Cardiac muscle cell (in vitro differentiated cells and primary cell): ENCODE results near the gene SRPK2. TPM values are rescaled to one million over a fixed set of nuclear protein-coding genes. Genes with fewer than 3 reads are reported as not detected.
A peak's percentile ranks its signal among the peaks of the same experiment; 100 is the strongest.

Experiments used
- DNase-seq, 2 donors: peaks; one replicate each; pipeline versions ENCODE4 v3.0.0 to v3.0.0-alpha.2; 2010 to 2017; ENCODE audit warnings: low read depth in 1 of 2, low spot score in 1 of 2
- H3K27ac ChIP-seq: fragments of 200-600 bp; sonication (generic); 2 replicates; pipeline ENCODE4 v1.5.1; 2016
- H3K27me3 ChIP-seq: fragments of 200-600 bp; sonication (generic); 2 replicates; pipeline ENCODE4 v1.6.0; 2016; ENCODE audit warnings: control low read depth
- H3K36me3 ChIP-seq: fragments of 200-600 bp; sonication (generic); 2 replicates; pipeline ENCODE4 v1.5.1; 2016; ENCODE audit warnings: control low read depth
- H3K4me1 ChIP-seq: fragments of 200-600 bp; sonication (generic); 2 replicates; pipeline ENCODE4 v1.8.1; 2017; ENCODE audit warnings: low read depth, mild to moderate bottlenecking, mixed run types
- H3K4me3 ChIP-seq: fragments of 200-600 bp; sonication (generic); 2 replicates; pipeline ENCODE4 v1.5.1; 2016; ENCODE audit warnings: mild to moderate bottlenecking
- H3K9me3 ChIP-seq: fragments of 200-600 bp; sonication (generic); 2 replicates; pipeline ENCODE4 v1.5.1; 2017; ENCODE audit warnings: low read depth, mild to moderate bottlenecking, control low read depth
- polyA plus RNA-seq: library from polyadenylated mRNA; unstranded; fragments of >200 nt; fragmentation: Nextera tagmentation; extraction: Ambion mirVana; gene quantifications from 2 replicates; pipeline ENCODE4 v1.2.1, GENCODE V29; 2016
- total RNA-seq: library from RNA; depleted of rRNA; stranded (reverse); fragments of >200 nt; gene quantifications from 2 replicates; pipeline ENCODE4 v1.2.3, GENCODE V29; 2016
- TF ChIP-seq, protein P1 (sequence below): IDR thresholded peaks from 2 replicates; pipeline ENCODE4 v1.5.1; 2012; ENCODE audit warnings: low read depth, mild to moderate bottlenecking, low read length

SRPK2 gene
- total and polyA plus RNA-seq, 2 experiments from 2014 or later: 35.4 to 37.1 TPM

DNA sequence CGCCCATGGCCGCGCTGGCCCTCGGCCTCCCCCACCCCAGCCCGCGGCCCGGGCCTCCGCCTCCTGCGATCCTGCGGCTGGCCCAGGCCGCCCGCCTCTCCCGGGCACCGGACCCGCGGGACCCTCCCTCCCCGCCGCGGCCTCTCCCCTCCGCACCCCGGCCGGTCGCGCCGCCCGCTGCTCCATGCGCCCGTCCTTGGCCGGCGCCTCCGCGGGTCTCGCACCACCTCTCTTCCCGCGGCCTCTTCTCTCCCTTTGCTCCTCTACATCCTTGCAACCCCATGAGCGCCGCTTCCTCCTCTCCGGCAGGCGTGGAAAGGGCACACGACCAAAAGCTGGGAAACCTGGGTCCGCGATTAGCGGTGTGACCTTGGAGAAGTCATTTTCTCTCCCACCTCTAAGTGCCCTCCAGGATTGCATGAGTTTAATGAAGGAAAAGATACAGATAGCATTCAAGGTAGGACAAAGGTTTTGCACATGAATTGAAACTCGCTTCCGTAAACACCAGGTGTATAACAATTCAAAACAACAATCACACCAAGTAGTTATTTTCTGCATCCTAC, 448 bp upstream of the SRPK2 start:
- peak; percentile 67 to 77 for DNase-seq
- Histone ChIP-seq H3K4me1 (peaks cover 3% of the 10 kb centered on the region), H3K4me3 (peak overlapping the region; percentile 95), H3K36me3 (no peaks in the 10 kb centered on the region), H3K27ac (no peak overlapping the region), H3K27me3 (no peaks in the 10 kb centered on the region), H3K9me3 (no peaks in the 10 kb centered on the region)
- TF ChIP-seq, protein P1, sequence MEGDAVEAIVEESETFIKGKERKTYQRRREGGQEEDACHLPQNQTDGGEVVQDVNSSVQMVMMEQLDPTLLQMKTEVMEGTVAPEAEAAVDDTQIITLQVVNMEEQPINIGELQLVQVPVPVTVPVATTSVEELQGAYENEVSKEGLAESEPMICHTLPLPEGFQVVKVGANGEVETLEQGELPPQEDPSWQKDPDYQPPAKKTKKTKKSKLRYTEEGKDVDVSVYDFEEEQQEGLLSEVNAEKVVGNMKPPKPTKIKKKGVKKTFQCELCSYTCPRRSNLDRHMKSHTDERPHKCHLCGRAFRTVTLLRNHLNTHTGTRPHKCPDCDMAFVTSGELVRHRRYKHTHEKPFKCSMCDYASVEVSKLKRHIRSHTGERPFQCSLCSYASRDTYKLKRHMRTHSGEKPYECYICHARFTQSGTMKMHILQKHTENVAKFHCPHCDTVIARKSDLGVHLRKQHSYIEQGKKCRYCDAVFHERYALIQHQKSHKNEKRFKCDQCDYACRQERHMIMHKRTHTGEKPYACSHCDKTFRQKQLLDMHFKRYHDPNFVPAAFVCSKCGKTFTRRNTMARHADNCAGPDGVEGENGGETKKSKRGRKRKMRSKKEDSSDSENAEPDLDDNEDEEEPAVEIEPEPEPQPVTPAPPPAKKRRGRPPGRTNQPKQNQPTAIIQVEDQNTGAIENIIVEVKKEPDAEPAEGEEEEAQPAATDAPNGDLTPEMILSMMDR: no peak

DNA sequence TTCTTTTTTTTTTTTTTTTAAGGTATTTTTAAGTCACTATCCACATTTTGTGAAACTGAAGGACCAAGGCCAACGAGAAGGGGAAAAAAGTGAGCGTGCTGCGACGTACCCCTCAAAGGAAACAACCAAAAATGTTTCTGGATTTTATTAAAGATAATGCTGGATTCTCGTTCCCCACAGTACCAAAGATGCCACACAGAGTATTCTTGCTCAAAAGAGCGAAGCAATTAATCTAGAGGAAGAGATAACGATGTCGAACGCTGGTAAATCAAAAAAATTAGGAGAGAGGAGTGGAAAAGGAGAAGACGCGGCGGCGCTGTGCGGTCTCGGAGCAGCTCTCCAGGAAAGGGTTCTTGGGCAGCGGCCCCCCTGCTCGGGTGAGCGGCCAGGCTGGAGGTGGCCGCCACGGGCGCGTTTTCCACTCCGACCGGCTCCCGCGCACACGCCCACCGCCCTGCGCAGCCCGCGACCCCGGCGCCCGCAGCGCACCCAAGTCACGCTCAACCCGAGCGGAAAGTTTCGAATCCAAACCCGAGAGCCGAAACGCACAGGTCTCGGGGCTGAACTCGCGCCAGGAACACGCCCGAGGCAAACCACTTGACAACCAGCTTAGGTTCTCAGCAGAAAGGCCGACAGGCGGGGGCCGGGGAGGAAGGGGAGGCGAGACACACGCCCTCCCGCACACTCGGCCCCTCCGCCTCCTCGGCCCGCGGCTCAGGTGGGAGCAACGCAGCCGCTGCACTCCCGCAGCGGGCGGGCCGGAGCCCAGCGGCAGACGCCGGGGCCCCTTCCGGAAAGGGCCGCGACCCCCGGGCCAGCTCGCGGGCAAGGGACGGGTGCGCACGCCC, 989 bp downstream of the SRPK2 start:
- H3K27me3 ChIP-seq: no peaks in the 10 kb centered on the region
- TF ChIP-seq, protein P1: no peak
- peak overlapping the region; percentile 95 for H3K4me3 ChIP-seq
- peaks cover 3% of the 10 kb centered on the region for H3K4me1 ChIP-seq
- no peaks in the 10 kb centered on the region for H3K9me3 ChIP-seq
- H3K36me3 ChIP-seq: no peaks in the 10 kb centered on the region
- DNase-seq: peak; percentile 54 to 77
- H3K27ac ChIP-seq: peak overlapping the region; percentile 10

DNA sequence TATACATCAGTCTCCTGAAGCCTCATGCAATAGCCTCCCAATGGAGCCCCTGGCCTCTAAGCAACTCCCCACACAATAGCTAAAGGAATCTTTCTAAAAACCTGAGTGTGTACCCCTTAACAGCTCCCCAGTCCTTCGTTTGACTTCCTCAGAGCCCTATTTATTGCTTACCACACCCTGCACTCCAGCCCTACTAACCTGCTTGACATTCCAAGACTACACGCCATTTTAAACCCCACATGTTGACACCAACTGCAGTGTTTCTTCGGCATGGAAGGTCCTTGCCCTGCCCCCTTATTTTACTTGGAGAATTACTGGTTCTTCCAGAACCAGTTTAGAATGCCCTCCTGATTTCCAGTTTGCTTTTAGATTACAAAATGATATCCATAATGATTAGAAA, 10.8 kb downstream of the SRPK2 start:
- no peak overlapping the region for H3K4me3 ChIP-seq
- no peaks in the 10 kb centered on the region for H3K36me3 ChIP-seq
- no peak for DNase-seq
- H3K27ac ChIP-seq: no peak overlapping the region
- H3K9me3 ChIP-seq: no peaks in the 10 kb centered on the region
- H3K27me3 ChIP-seq: no peaks in the 10 kb centered on the region
- no peaks in the 10 kb centered on the region for H3K4me1 ChIP-seq
- TF ChIP-seq, protein P1: no peak

DNA sequence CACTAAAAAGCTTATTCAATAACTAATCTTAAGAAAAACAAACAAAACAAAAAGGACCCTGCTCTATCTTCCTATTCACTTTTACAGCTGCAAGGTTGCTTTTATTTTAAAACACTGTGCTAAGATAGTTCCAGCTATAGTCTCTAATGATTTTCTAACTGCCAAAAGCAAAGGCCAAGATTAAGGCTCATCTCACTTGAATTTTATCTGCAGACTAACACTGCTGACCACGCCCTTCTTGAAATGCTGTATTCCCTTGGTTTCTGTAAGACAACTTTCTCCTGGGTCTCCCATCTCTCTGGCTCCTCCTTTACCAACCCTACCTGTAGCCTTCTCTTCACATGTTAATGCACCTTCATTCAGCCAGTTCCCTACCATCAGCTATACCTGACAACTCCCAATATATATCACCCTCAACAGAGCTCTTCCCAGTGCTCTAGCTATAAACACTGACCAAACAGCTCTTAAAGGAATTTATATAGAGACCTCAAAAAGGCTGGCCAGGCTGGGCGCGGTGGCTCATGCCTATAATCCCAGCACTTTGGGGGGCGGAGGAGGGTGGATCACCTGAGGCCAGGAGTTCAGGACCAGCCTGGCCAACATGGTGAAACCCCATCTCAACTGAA, 11.7 kb downstream of the SRPK2 start:
- no peaks in the 10 kb centered on the region for H3K36me3 ChIP-seq
- TF ChIP-seq, protein P1: no peak
- H3K9me3 ChIP-seq: no peaks in the 10 kb centered on the region
- no peak for DNase-seq
- H3K27ac ChIP-seq: no peak overlapping the region
- no peaks in the 10 kb centered on the region for H3K4me1 ChIP-seq
- no peak overlapping the region for H3K4me3 ChIP-seq
- no peaks in the 10 kb centered on the region for H3K27me3 ChIP-seq

DNA sequence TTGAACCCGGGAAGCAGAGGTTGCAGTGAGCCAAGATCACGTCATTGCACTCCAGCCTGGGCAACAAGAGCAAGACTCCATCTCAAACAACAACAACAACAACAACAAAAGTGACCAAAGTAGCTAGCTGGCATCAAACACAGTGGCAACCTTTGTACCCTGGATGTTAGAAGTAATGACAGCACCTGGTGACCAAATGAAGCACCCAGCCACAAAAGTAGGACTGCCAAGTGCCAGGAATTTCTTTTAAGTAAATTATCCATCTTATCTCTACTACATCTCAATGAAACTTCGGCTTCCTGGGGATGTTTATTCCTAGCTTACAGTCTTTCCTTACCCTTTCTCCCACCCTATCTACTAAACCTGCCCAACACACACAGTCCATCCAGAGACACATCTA, 18.8 kb downstream of the SRPK2 start:
- Histone ChIP-seq H3K4me1 (no peaks in the 10 kb centered on the region), H3K27me3 (no peaks in the 10 kb centered on the region), H3K27ac (no peak overlapping the region), H3K4me3 (no peak overlapping the region), H3K9me3 (no peaks in the 10 kb centered on the region), H3K36me3 (no peaks in the 10 kb centered on the region)
- no peak for DNase-seq
- TF ChIP-seq, protein P1: no peak
